GM18909 (cell line): ENCODE measurements around the gene S1PR1.
"Not testable (repeated sequence)": the region's sequence is repeated elsewhere in the genome, so short reads cannot be mapped to it uniquely, and the experiment has no call there.

Experiments
- ATAC-seq: cut with Tn5 transposase; IDR thresholded peaks from one replicate; pipeline ENCODE4 v1.9.1; 2021; ENCODE audit warnings: mild to moderate bottlenecking; ENCODE audit not compliant: unreplicated experiment, poor library complexity

The S1PR1 gene

GRCh38 chr1:101218968-101219367 lies 17.9 kb upstream of the S1PR1 start:
- not testable (repeated sequence) for ATAC-seq

DNA sequence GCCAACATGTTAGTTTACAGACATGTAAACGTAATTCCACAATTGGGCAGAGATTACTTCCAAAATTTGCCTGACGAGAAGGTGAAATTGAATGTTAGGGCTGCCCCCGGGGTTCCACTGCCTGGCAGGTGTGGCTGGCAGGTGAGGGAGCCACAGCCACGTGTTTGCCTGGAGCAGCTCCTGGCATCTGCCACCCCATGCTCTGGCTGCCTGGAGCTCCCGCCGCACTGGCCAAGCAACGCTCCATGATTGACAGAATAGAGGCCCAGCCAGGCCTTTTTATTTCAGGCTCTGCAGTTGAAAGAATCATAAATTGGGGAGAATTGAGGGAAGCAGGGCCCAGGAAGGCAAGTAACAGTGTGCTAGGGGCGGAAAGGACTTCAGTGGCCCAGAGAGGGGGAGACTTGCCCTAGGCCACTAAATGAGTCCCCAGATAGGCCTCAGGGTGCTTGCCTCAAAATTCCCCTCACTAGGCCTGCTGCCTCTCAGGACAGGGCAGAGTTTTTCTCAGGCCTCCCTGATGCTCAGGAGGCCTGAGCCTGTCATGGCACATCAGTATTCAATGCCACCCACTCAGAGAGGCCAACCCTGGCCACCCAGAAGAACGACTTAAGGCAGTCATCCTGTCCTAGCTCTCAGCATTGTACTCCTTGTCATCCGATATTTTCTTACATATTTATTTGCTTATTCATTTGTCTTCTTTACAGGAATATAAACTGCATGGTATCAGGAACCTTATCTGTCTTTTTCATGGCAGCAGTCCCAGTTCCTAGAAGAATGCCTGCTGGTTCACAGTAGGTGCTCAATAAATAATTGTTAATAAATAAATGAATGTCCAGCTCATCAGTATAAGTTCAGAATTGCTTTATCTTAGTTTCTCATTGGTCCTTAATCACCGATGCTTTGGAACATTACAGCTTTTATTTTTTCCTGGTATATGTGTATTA lies 16.6 kb upstream of the S1PR1 start:
- ATAC-seq: no peak

DNA sequence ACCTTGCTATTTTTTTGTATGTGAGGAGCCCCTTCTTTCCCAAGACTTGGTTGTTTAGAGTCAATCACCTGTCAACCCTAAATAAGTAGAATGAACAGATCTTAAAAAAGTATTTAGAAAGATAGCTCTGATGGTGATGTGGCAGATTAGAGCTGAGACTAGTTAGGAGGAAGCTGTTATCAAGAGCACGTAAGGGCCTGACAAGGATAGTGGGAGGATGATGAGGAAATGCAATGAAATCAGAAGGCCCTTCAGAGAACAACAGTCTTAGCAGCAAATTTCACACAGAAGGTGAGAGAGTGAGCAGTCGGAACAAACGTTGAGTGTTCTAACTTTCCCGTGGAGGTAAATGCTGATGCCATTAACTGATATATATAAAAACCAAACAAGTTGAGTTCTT lies 15.9 kb upstream of the S1PR1 start:
- no peak for ATAC-seq

- peak; percentile 98 for ATAC-seq
Observed at GRCh38 chr1:101221945-101222429, 14.8 kb upstream of the S1PR1 start.

- no peak for ATAC-seq
Observed at GRCh38 chr1:101227837-101228236, 9.0 kb upstream of the S1PR1 start.

GRCh38 chr1:101228424-101229134 lies 8.2 kb upstream of the S1PR1 start:
- ATAC-seq: no peak

DNA sequence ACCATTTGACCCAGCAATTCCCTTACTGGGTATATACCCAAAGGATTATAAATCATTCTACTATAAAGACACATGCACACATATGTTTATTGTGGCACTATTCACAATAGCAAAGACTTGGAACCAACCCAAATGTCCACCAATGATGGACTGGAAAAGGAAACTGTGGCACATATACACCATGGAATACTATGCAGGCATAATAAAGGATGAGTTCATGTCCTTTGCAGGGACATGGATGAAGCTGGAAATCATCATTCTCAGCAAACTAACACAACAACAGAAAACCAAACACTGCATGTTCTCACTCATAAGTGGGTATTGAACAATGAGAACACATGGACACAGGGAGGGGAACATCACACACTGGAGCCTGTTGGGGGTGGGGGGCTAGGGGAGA lies 4.6 kb upstream of the S1PR1 start:
- not testable (repeated sequence) for ATAC-seq

DNA sequence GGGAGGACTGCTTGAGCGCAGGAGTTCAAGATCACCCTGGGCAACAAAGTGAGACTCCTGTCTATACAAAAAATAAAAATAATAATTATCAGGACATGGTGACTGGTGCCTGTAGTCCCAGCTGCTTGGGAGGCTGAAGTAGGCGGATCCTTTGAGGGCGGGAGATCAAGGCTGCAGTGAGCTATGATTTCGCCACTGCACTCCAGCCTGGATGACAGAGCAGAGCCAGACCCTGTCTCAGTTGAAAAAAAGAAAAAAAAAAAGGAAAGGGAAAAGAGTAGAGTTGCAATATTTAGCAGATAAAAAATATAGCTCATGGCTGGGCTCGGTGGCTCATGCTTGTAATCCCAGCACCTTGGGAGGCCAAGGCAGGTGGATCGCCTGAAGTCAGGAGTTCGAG lies 3.3 kb upstream of the S1PR1 start:
- ATAC-seq: no peak

- ATAC-seq: no peak
Observed at GRCh38 chr1:101235216-101235695, 1.6 kb upstream of the S1PR1 start.

- peak; percentile 68 for ATAC-seq
Observed at GRCh38 chr1:101235696-101236515, 913 bp upstream of the S1PR1 start.

- ATAC-seq: no peak
Observed at GRCh38 chr1:101237229-101237837, 514 bp downstream of the S1PR1 start.

GRCh38 chr1:101238031-101238628 lies 1.3 kb downstream of the S1PR1 start:
- no peak for ATAC-seq

DNA sequence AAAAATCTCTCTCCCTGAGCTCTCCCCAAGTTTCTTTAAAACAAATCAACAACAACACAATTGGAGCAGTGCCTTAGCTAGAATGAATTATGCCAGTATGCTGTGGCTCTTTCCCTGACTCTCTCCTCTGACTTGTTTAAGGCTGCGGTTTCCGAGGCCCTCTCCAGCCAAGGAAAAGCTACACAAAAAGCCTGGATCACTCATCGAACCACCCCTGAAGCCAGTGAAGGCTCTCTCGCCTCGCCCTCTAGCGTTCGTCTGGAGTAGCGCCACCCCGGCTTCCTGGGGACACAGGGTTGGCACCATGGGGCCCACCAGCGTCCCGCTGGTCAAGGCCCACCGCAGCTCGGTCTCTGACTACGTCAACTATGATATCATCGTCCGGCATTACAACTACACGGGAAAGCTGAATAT lies 1.9 kb downstream of the S1PR1 start:
- ATAC-seq: peak; percentile 34

- ATAC-seq: no peak
Observed at GRCh38 chr1:101239095-101240040, 2.5 kb downstream of the S1PR1 start.

- no peak for ATAC-seq
Observed at GRCh38 chr1:101240041-101240430, 3.2 kb downstream of the S1PR1 start.

- ATAC-seq: peak; percentile 30
Observed at GRCh38 chr1:101241485-101242225, 4.8 kb downstream of the S1PR1 start.

GRCh38 chr1:101242324-101243050 lies 5.7 kb downstream of the S1PR1 start:
- no peak for ATAC-seq
